ENCODE results near the gene PMM2.
A peak's percentile ranks its signal among the peaks of the same experiment; 100 is the strongest.
"Not testable (repeated sequence)": the region's sequence is repeated elsewhere in the genome, so short reads cannot be mapped to it uniquely, and the experiment has no call there.

Gene PMM2

GRCh38 chr16:8785408-8785807 is 12.2 kb upstream of the PMM2 start:
- DNase-seq: no peak

- not testable (repeated sequence) for DNase-seq
Measured at GRCh38 chr16:8786316-8786715, 11.3 kb upstream of the PMM2 start.

- DNase-seq: no peak
Measured at GRCh38 chr16:8788578-8789172, 9.0 kb upstream of the PMM2 start.

GRCh38 chr16:8795091-8795490 is 2.5 kb upstream of the PMM2 start:
- no peak for DNase-seq

GRCh38 chr16:8795818-8796217 is 1.8 kb upstream of the PMM2 start:
- DNase-seq: no peak

- no peak for DNase-seq
Measured at GRCh38 chr16:8796469-8797363, 923 bp upstream of the PMM2 start.

GRCh38 chr16:8798174-8798527 is 512 bp downstream of the PMM2 start:
- DNase-seq: no peak

- DNase-seq: peak in 1 of 2 experiments; percentile 12
Measured at GRCh38 chr16:8798535-8799157, 1.0 kb downstream of the PMM2 start.

GRCh38 chr16:8801701-8802100 is 4.1 kb downstream of the PMM2 start:
- DNase-seq: no peak

- not testable (repeated sequence) for DNase-seq
Measured at GRCh38 chr16:8803733-8804132, 6.1 kb downstream of the PMM2 start.

- DNase-seq: no peak
Measured at GRCh38 chr16:8804313-8804712, 6.7 kb downstream of the PMM2 start.

GRCh38 chr16:8806272-8806983 is 8.8 kb downstream of the PMM2 start:
- no peak for DNase-seq

- DNase-seq: no peak
Measured at GRCh38 chr16:8807189-8807588, 9.6 kb downstream of the PMM2 start.

- DNase-seq: no peak
Measured at GRCh38 chr16:8808009-8808408, 10.4 kb downstream of the PMM2 start.

- DNase-seq: no peak
Measured at GRCh38 chr16:8808613-8809353, 11.1 kb downstream of the PMM2 start.

- DNase-seq: no peak
Measured at GRCh38 chr16:8812162-8812843, 14.7 kb downstream of the PMM2 start.

- peak in 1 of 2 experiments; percentile 28 for DNase-seq
Measured at GRCh38 chr16:8814095-8814806, 16.6 kb downstream of the PMM2 start.

- no peak for DNase-seq
Measured at GRCh38 chr16:8816967-8817655, 19.5 kb downstream of the PMM2 start.

- DNase-seq: no peak
Measured at GRCh38 chr16:8818504-8819270, 21.0 kb downstream of the PMM2 start.
